H9 (cell line): Measurements from ENCODE around the gene SLMAP. TPM values are rescaled to one million over a fixed set of nuclear protein-coding genes. Genes with fewer than 3 reads are reported as not detected.

ENCODE experiments used
- DNase-seq: peaks from one replicate; pipeline ENCODE4 v3.0.0-alpha.2; 2017
- H2AFZ ChIP-seq: one replicate; pipeline ENCODE4 v1.6.1; 2013; ENCODE audit warnings: mild to moderate bottlenecking, low read length, control low read depth, moderate library complexity
- H2AK5ac ChIP-seq: 2 replicates; pipeline ENCODE4 v1.6.1; 2013; ENCODE audit warnings: low read length, control low read depth, mixed read lengths; ENCODE audit not compliant: insufficient read length
- H2BK120ac ChIP-seq: one replicate; pipeline ENCODE4 v1.6.1; 2013; ENCODE audit warnings: low read depth, mild to moderate bottlenecking, low read length, control low read depth, inconsistent platforms; ENCODE audit not compliant: poor library complexity, severe bottlenecking
- H2BK12ac ChIP-seq: 2 replicates; pipeline ENCODE4 v1.6.1; 2013; ENCODE audit warnings: low read length, control low read depth, mixed read lengths, low read depth; ENCODE audit not compliant: insufficient read length
- H2BK15ac ChIP-seq: 2 replicates; pipeline ENCODE4 v1.6.1; 2013; ENCODE audit warnings: low read depth, low read length, control low read depth
- H2BK20ac ChIP-seq: one replicate; pipeline ENCODE4 v1.6.1; 2013; ENCODE audit warnings: low read depth, mild to moderate bottlenecking, low read length, control low read depth, inconsistent platforms; ENCODE audit not compliant: poor library complexity, severe bottlenecking
- H2BK5ac ChIP-seq: 2 replicates; pipeline ENCODE4 v1.6.1; 2013; ENCODE audit warnings: low read length, control low read depth, mixed read lengths; ENCODE audit not compliant: insufficient read length
- H3K14ac ChIP-seq: 2 replicates; pipeline ENCODE4 v1.6.1; 2013; ENCODE audit warnings: low read length, control low read depth; ENCODE audit not compliant: insufficient read depth
- H3K18ac ChIP-seq: 2 replicates; pipeline ENCODE4 v1.6.1; 2013; ENCODE audit warnings: low read depth, mild to moderate bottlenecking, mixed read lengths, low read length, control low read depth; ENCODE audit not compliant: insufficient read length
- H3K23ac ChIP-seq: 2 replicates; pipeline ENCODE4 v1.6.1; 2013; ENCODE audit warnings: low read length, control low read depth, mixed read lengths, low read depth; ENCODE audit not compliant: insufficient read length
- H3K23me2 ChIP-seq: 2 replicates; pipeline ENCODE4 v1.6.1; 2013; ENCODE audit warnings: low read depth, mild to moderate bottlenecking, mixed read lengths, low read length, control low read depth; ENCODE audit not compliant: insufficient read length, poor library complexity, severe bottlenecking
- H3K27ac ChIP-seq: 2 replicates; pipeline ENCODE4 v1.5.1; 2013; ENCODE audit warnings: low read length, control low read depth, mixed read lengths, low read depth; ENCODE audit not compliant: insufficient read length
- H3K27me3 ChIP-seq: 2 replicates; pipeline ENCODE4 v1.6.1; 2013; ENCODE audit warnings: low read length, control low read depth, inconsistent platforms; ENCODE audit not compliant: insufficient read depth
- H3K4ac ChIP-seq: 2 replicates; pipeline ENCODE4 v1.6.1; 2013; ENCODE audit warnings: low read depth, mild to moderate bottlenecking, control low read depth, inconsistent platforms, low read length, moderate library complexity
- H3K4me1 ChIP-seq: 2 replicates; pipeline ENCODE4 v1.6.1; 2013; ENCODE audit warnings: low read length, control low read depth, inconsistent platforms; ENCODE audit not compliant: insufficient read depth
- H3K4me2 ChIP-seq: 2 replicates; pipeline ENCODE4 v1.6.1; 2013; ENCODE audit warnings: low read length, control low read depth, mixed read lengths; ENCODE audit not compliant: insufficient read length, insufficient read depth
- H3K56ac ChIP-seq: 2 replicates; pipeline ENCODE4 v1.6.1; 2013; ENCODE audit warnings: low read depth, mild to moderate bottlenecking, mixed read lengths, low read length, control low read depth; ENCODE audit not compliant: insufficient read length
- H3K79me1 ChIP-seq: 2 replicates; pipeline ENCODE4 v1.6.1; 2013; ENCODE audit warnings: low read depth, mild to moderate bottlenecking, moderate library complexity, low read length, control low read depth, inconsistent platforms; ENCODE audit not compliant: insufficient read depth, poor library complexity, severe bottlenecking
- H3K79me2 ChIP-seq: 2 replicates; pipeline ENCODE4 v1.6.1; 2013; ENCODE audit warnings: low read length, control low read depth, inconsistent platforms; ENCODE audit not compliant: insufficient read depth
- H3K9ac ChIP-seq: 2 replicates; pipeline ENCODE4 v1.6.1; 2013; ENCODE audit warnings: low read length, control low read depth, mixed read lengths; ENCODE audit not compliant: insufficient read length; ENCODE audit errors: extremely low read depth
- H3K9me3 ChIP-seq: one replicate; pipeline ENCODE4 v1.6.1; 2013; ENCODE audit warnings: low read depth, low read length, inconsistent platforms; ENCODE audit not compliant: control insufficient read depth
- H3T11ph ChIP-seq: one replicate; pipeline ENCODE4 v1.6.1; 2013; ENCODE audit warnings: mild to moderate bottlenecking, low read length, control low read depth, inconsistent platforms
- H4K20me1 ChIP-seq: one replicate; pipeline ENCODE4 v1.6.1; 2013; ENCODE audit not compliant: control insufficient read depth, insufficient read length, insufficient read depth
- H4K5ac ChIP-seq: 2 replicates; pipeline ENCODE4 v1.6.1; 2013; ENCODE audit warnings: low read depth, mild to moderate bottlenecking, mixed read lengths, low read length, control low read depth; ENCODE audit not compliant: insufficient read length
- H4K8ac ChIP-seq: replicated peaks from 2 replicates; pipeline ENCODE4 v1.6.1; 2013; ENCODE audit warnings: low read length, control low read depth, mixed read lengths, low read depth; ENCODE audit not compliant: insufficient read length
- H4K91ac ChIP-seq: 2 replicates; pipeline ENCODE4 v1.6.1; 2013; ENCODE audit warnings: low read depth, mild to moderate bottlenecking, moderate library complexity, mixed read lengths, low read length, control low read depth; ENCODE audit not compliant: insufficient read length
- H3K27ac Mint-ChIP-seq, 3 experiments: 2 replicates in 2 of 3; 3 replicates in 1 of 3; pipeline ENCODE4 v1.8.0; 2020 to 2021; ENCODE audit warnings: mixed read lengths in 3 of 3, mild to moderate bottlenecking in 1 of 3, moderate library complexity in 1 of 3
- H3K27me3 Mint-ChIP-seq: 2 replicates; pipeline ENCODE4 v1.8.0; 2021; ENCODE audit warnings: low read depth, mild to moderate bottlenecking, moderate library complexity, mixed read lengths
- H3K36me3 Mint-ChIP-seq, 3 experiments: 2 replicates in 2 of 3; 3 replicates in 1 of 3; pipeline ENCODE4 v1.8.0; 2020 to 2021; ENCODE audit warnings: low read depth in 3 of 3, mixed read lengths in 3 of 3; ENCODE audit not compliant: insufficient read depth in 1 of 3
- H3K4me1 Mint-ChIP-seq, 2 experiments: 2 replicates each; pipeline ENCODE4 v1.8.0; 2020; ENCODE audit warnings: mixed read lengths in 2 of 2
- H3K4me3 Mint-ChIP-seq, 2 experiments: 2 replicates in 1 of 2; 3 replicates in 1 of 2; pipeline ENCODE4 v1.8.0; 2020 to 2021; ENCODE audit warnings: mild to moderate bottlenecking in 2 of 2, mixed read lengths in 2 of 2, moderate library complexity in 1 of 2
- H3K9me3 Mint-ChIP-seq, 2 experiments: 2 replicates in 1 of 2; 3 replicates in 1 of 2; pipeline ENCODE4 v1.8.0; 2020; ENCODE audit warnings: mild to moderate bottlenecking in 2 of 2, mixed read lengths in 2 of 2, moderate library complexity in 1 of 2
- CTCF ChIP-seq: fragments of 200-600 bp; sonication (generic); conservative IDR thresholded peaks from 3 replicates; pipeline ENCODE4 v1.8.0; 2021; ENCODE audit warnings: antibody characterized with exemption, mild to moderate bottlenecking
- WGBS: extraction: QIAGEN DNeasy Blood & Tissue Kit; methylation state at CpG from one replicate; pipeline ENCODE4 v1.1.7; 2013; ENCODE audit warnings: missing lambda C conversion rate, low lambda C conversion rate, mixed read lengths; ENCODE audit not compliant: insufficient read length; ENCODE audit errors: extremely low coverage; 5-methylcytosine and 5-hydroxymethylcytosine counted together
- total RNA-seq: library from RNA; stranded (reverse); gene quantifications from 2 replicates; pipeline ENCODE4 v1.2.1, GENCODE V29; 2021

The SLMAP gene
- total RNA-seq, 1 experiment from 2014 or later = 65.1 TPM

GRCh38 chr3:57958642-57959422 lies 202.7 kb downstream of the SLMAP start:
- Mint-ChIP-seq H3K4me3 (no peak overlapping the region), H3K27me3 (no peaks in the 10 kb centered on the region)
- no peak overlapping the region for H3K4me2 ChIP-seq

More at GRCh38 chr3:57958642-57959422, 202.7 kb downstream of the SLMAP start:
- peak overlapping the region; percentile 55 for H2BK12ac ChIP-seq
- no peak overlapping the region for H2BK5ac ChIP-seq
- H3K4me1 ChIP-seq = peaks cover 6% of the 10 kb centered on the region; the same call in 1 of the 2 replicates
- no peaks in the 10 kb centered on the region for H3K9me3 ChIP-seq
- H3K14ac ChIP-seq = 0 out of 2 replicates have a peak overlapping the region, but pooled peaks have one; percentile 1
- DNase-seq = no peak
- H3K23me2 ChIP-seq = no peaks in the 10 kb centered on the region
- no peak overlapping the region for H2BK15ac ChIP-seq
- no peaks in the 10 kb centered on the region for H4K20me1 ChIP-seq
- H3K23ac ChIP-seq = no peak overlapping the region
- H4K5ac ChIP-seq = no peak overlapping the region
- TF ChIP-seq CTCF = no peak
- Mint-ChIP-seq H3K9me3 (no peaks in the 10 kb centered on the region), H3K27ac (no peak overlapping the region; a peak in 1 of 7 replicates), H3K4me1 (peaks cover 8 to 16% of the 10 kb centered on the region in 2 experiments), H3K36me3 (no peaks in the 10 kb centered on the region; a peak in 1 of 7 replicates)
- H3K4ac ChIP-seq = no peak overlapping the region
- H3K79me2 ChIP-seq = no peaks in the 10 kb centered on the region
- H3K27ac ChIP-seq = no peak overlapping the region
- no peak overlapping the region for H3T11ph ChIP-seq
- H2AK5ac ChIP-seq = no peak overlapping the region
- H3K56ac ChIP-seq = no peak overlapping the region
- no peak overlapping the region for H4K8ac ChIP-seq
- H3K27me3 ChIP-seq = no peaks in the 10 kb centered on the region
- WGBS = no CpG with 5 or more reads among the region's 13 CpGs
- no peak overlapping the region for H4K91ac ChIP-seq
- H2BK20ac ChIP-seq = no peak overlapping the region
- no peak overlapping the region for H2AFZ ChIP-seq
- no peaks in the 10 kb centered on the region for H3K79me1 ChIP-seq
- H3K9ac ChIP-seq = no peak overlapping the region
- no peak overlapping the region for H2BK120ac ChIP-seq
- peak overlapping the region; percentile 19 for H3K18ac ChIP-seq
